HT-29 (cell line): Measurements from ENCODE around the gene PHF12. TPM values are rescaled to one million over a fixed set of nuclear protein-coding genes. Genes with fewer than 3 reads are reported as not detected.

ENCODE experiments used
- DNase-seq: peaks from one replicate; pipeline ENCODE4 v3.0.0-alpha.2; 2015; ENCODE audit warnings: low spot score
- total RNA-seq: library from RNA; depleted of rRNA; stranded (reverse); fragments of >200 nt; shearing (Covaris generic); gene quantifications from 2 replicates; pipeline ENCODE4 v1.2.3, GENCODE V29; 2014; rRNA removed

The PHF12 gene
- 32.0 and 34.7 TPM in 2 replicates for total RNA-seq

- DNase-seq, result peak; percentile 99
Measured at GRCh38 chr17:28951428-28951990, at the start of gene PHF12. Gene PHF12, minus strand, starts transcription at chr17:28951518. Its CDS starts 558 bp downstream, at chr17:28950960.

- no peak for DNase-seq
Measured at GRCh38 chr17:29000973-29001372, 49.7 kb upstream of the PHF12 start.

GRCh38 chr17:28999206-28999605 is 47.9 kb upstream of the PHF12 start:
- DNase-seq, result no peak

GRCh38 chr17:28997806-28998205 is 46.5 kb upstream of the PHF12 start:
- DNase-seq, result no peak

GRCh38 chr17:28996554-28997096 is 45.3 kb upstream of the PHF12 start:
- DNase-seq, result no peak

GRCh38 chr17:28993645-28994426 is 42.5 kb upstream of the PHF12 start:
- DNase-seq, result no peak

GRCh38 chr17:28992625-28993600 is 41.6 kb upstream of the PHF12 start:
- no peak for DNase-seq

- DNase-seq, result no peak
Measured at GRCh38 chr17:28992185-28992584, 40.9 kb upstream of the PHF12 start.

GRCh38 chr17:28991779-28992178 is 40.5 kb upstream of the PHF12 start:
- DNase-seq, result no peak

GRCh38 chr17:28989028-28989427 is 37.7 kb upstream of the PHF12 start:
- no peak for DNase-seq

- DNase-seq, result no peak
Measured at GRCh38 chr17:28988475-28988874, 37.2 kb upstream of the PHF12 start.

GRCh38 chr17:28986714-28987655 is 35.7 kb upstream of the PHF12 start:
- no peak for DNase-seq

- DNase-seq, result no peak
Measured at GRCh38 chr17:28985950-28986713, 34.8 kb upstream of the PHF12 start.

GRCh38 chr17:28983286-28984230 is 32.2 kb upstream of the PHF12 start:
- DNase-seq, result no peak

GRCh38 chr17:28982131-28982793 is 30.9 kb upstream of the PHF12 start:
- no peak for DNase-seq

- no peak for DNase-seq
Measured at GRCh38 chr17:28978356-28978964, 27.1 kb upstream of the PHF12 start.

GRCh38 chr17:28977659-28978355 is 26.5 kb upstream of the PHF12 start:
- DNase-seq, result no peak
